ENCODE measurements around the gene PP2D1. TPM values are rescaled to one million over a fixed set of nuclear protein-coding genes. Genes with fewer than 3 reads are reported as not detected.

The PP2D1 gene
- total RNA-seq, 2 experiments from 2014 or later = not detected

GRCh38 chr3:19937459-19938294 lies 74.4 kb downstream of the PP2D1 start:
- no peaks in the 10 kb centered on the region for H3K4me1 ChIP-seq (ENCODE audit: insufficient read depth, low read length, poor library complexity, severe bottlenecking)
- no peaks in the 10 kb centered on the region for H3K9me3 ChIP-seq (ENCODE audit: low read length)
- no peak for DNase-seq (ENCODE audit: low spot score)
- BruUV-seq (replicated peaks) = no TSS peak
- H4K20me1 ChIP-seq (ENCODE audit: insufficient read depth, low read length) = no peaks in the 10 kb centered on the region
- H3K9me2 ChIP-seq (ENCODE audit: insufficient read depth, low read length) = no peaks in the 10 kb centered on the region
- ChIA-PET CTCF (ENCODE audit: unreplicated experiment) (no interaction called here), POLR2A (interaction anchor here (0.5 to 1.0 kb wide), 2 partner anchors 15 to 88 kb away, joined by 3 read pairs; no protein-coding TSS in a partner anchor)
- H2AFZ ChIP-seq (ENCODE audit: low read length) = no peak overlapping the region
- no peaks in the 10 kb centered on the region for H3K36me3 ChIP-seq (ENCODE audit: insufficient read depth, low read length)
- TF ChIP-seq CTCF (conservative IDR thresholded peaks at IDR 0.05; ENCODE audit: low read length) (no peak), EZH2phosphoT487 (IDR thresholded peaks at IDR 0.05; ENCODE audit: borderline replicate concordance, low read depth, low read length) (no peak)
- H3K27ac ChIP-seq (ENCODE audit: low read depth, low read length, poor library complexity, severe bottlenecking) = no peak overlapping the region
- H3K4me3 ChIP-seq (ENCODE audit: low read depth, low read length, poor library complexity, severe bottlenecking) = no peak overlapping the region
- no peaks in the 10 kb centered on the region for H3K79me2 ChIP-seq (ENCODE audit: insufficient read depth, low read depth, low read length)
- no peak overlapping the region for H3K4me2 ChIP-seq (ENCODE audit: low read length)
- intact Hi-C loops (cut with micrococcal nuclease; ENCODE audit: unreplicated experiment) = no loop called here

Small RNAs within 50 kb of the gene (small RNA-seq; reads per million reads assigned to genes)
- not detected for gene RNU4-85P
- not detected for gene RPL39P18

Other genes with a start within 250 kb of the PP2D1 start
- gene EFHB, start 78.0 kb downstream of the PP2D1 start, total RNA-seq (2014; rRNA removed; shearing (Covaris generic)) = 0.51 TPM in 1 of 2 replicates, not detected in the other
- gene EFHB, start 78.0 kb downstream of the PP2D1 start, total RNA-seq (2022) = 0.86 TPM in 1 of 2 replicates, not detected in the other
- 24.5 and 26.1 TPM in 2 replicates for gene RAB5A, start 65.2 kb downstream of the PP2D1 start, total RNA-seq (2014; rRNA removed; shearing (Covaris generic))
- gene RAB5A, start 65.2 kb downstream of the PP2D1 start, total RNA-seq (2022) = 39.2 and 50.2 TPM in 2 replicates
- 19.2 and 24.2 TPM in 2 replicates for gene KAT2B, start 28.2 kb upstream of the PP2D1 start, total RNA-seq (2014; rRNA removed; shearing (Covaris generic))
- gene KAT2B, start 28.2 kb upstream of the PP2D1 start, total RNA-seq (2022) = 32.9 and 33.4 TPM in 2 replicates
- 21.4 and 27.6 TPM in 2 replicates for gene SGO1, start 173.9 kb upstream of the PP2D1 start, total RNA-seq (2014; rRNA removed; shearing (Covaris generic))
- 38.8 and 42.1 TPM in 2 replicates for gene SGO1, start 173.9 kb upstream of the PP2D1 start, total RNA-seq (2022)

Data from OCI-LY7 (cell line).